HG02759 (cell line): ENCODE results near the gene SKP2.
"Not testable (repeated sequence)": the region's sequence is repeated elsewhere in the genome, so short reads cannot be mapped to it uniquely, and the experiment has no call there.

Experiments used
- ATAC-seq: cut with Tn5 transposase; IDR thresholded peaks from one replicate; pipeline ENCODE4 v1.9.1; 2021; ENCODE audit warnings: mild to moderate bottlenecking, moderate library complexity; ENCODE audit not compliant: unreplicated experiment

SKP2 gene

DNA sequence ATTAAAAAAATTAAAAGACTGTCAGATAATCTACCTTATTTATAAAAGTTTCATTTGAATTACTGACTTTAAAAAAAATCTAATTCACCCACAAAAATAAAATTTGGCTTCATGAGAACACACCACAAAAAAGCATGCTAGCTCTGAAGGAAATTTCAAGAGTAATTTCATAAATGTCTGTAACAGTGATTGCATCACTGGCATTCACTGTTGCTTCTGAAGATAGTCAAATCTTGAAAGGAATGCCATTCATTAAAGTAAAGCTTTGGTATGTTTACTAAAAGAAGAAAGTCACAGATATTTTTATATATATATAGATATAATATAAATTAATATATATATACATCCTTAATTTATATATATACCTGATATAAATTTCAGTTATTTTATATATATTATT is 46.4 kb downstream of the SKP2 start:
- no peak for ATAC-seq

DNA sequence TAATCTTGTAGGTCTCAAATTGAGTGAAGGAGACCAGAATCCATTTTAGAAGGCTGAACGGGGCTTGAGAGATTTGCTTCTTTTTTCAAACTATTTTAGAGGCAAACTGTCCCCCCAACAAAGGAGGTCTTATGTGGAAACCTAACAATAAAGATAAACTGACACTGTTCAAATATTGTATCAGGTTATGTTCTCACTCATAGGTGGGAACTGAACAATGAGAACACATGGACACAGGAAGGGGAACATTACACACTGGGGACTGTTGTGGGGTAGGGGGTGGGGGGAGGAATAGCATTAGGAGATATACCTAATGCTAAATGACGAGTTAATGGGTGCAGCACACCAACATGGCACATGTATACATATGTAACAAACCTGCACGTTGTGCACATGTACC is 46.9 kb downstream of the SKP2 start:
- not testable (repeated sequence) for ATAC-seq

- ATAC-seq = no peak
These were observed 47.7 kb downstream of the SKP2 start for GRCh38 chr5:36199620-36200019.

DNA sequence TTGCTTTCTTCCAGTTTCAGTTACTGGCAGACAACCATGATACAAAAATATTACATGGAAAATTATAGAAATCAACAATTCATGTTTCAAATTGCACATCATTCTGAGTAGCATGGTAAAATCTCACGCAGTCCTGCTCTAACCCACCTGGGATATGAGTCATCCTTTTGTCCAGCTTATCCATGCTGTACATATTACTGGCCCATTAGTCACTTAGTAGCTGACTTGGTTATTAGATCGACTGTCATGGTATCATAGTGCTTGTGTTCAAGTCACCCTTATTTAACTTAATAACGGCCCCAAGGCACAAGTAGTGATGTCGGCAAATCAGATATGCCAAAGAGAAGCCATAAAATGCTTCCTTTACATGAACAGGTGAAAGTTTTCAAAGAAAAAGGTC is 48.6 kb downstream of the SKP2 start:
- ATAC-seq = no peak

DNA sequence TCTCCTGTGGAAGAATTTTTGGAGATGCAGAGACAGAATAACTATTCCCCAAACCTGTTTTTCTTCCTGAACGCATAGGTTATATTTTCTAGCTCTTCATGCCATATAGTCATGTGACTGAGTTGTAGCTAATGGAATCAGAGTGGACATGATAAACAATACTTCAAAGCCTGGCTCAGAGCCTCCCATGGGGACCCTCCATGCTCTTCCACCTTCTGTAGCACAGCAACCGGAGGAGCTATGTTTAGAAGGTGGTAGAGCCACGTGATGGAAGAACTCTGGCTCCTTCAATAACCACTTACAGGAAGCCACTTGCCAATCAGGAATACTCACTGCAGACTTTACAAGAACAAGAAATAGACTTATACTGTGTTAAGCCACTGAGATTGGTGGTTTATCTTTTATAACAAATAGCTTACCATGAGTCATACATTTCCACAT is 50.6 kb downstream of the SKP2 start:
- no peak for ATAC-seq

- no peak for ATAC-seq
These were observed 53.4 kb downstream of the SKP2 start for GRCh38 chr5:36205329-36205728.

GRCh38 chr5:36206913-36207312 is 55.0 kb downstream of the SKP2 start:
- no peak for ATAC-seq

DNA sequence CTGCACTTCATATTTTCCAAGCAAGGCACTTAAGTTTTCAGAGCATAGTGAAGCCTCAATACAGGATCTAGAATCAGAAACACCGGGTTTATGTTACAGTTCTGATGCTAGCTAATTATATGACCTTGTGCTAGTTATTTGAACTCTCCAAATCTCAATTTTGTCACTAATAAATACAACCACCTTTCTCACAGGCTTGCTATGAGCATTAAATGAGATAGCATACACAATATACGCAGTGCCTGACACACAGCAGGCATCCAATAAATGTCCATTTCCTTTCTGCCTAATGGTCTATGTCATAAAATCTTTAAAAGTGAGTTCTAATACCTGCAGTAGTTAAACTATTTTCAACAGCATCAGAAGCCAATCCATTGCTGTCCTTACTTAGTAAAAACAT is 56.9 kb downstream of the SKP2 start:
- no peak for ATAC-seq

DNA sequence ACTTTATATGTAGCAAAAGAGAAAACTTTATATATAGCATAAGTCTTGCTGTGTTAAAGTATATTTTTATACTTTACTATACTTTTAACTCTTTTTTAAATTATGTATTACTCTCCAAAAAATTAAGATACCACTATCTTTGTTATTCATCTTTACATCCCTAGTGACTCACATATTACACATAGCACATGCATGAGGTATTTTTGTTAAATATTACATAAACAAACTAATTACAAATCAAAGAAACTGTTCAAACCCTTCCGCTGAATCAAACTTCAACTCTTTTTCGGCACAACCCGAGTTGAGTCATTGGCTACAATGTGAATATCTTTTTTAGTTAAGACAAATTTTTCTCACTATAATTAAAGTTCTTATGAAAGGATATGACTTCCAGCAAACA is 57.8 kb downstream of the SKP2 start:
- no peak for ATAC-seq

GRCh38 chr5:36214436-36214835 is 62.5 kb downstream of the SKP2 start:
- no peak for ATAC-seq

DNA sequence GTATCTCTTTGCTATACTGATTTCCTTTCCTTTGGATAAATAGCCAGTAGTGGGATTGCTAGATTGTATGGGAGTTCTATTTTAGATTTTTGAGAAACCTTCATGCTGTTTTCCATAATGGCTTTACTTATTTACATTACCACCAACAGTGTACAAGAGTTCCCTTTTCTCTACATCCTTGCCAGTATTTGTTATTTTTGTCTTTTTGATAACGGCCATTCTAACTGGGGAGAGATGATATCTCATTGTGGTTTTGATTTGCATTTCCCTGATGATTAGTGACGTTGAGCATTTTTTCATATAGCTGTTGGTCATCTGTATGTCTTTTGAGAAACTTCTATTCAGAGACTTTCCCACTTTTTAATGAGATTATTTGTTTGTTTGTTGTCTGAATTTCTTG is 64.0 kb downstream of the SKP2 start:
- ATAC-seq = no peak

DNA sequence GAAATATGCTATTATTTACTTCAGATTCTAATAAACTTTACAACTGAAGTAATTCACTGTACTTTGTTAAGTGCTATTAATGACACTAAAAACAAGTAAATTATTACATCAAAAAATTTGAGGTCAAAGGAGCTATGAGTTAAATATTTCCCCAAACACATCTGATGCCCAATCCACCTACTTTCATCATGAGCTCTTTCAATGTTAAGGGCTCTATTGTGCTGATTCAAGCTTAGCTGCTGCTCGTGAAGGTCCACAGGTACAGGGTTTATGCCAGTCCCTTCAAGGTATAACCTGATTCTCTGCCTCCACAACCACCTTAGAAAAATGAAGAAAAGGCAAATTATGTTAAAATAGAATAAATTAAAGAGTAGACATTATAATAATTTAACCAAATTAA is 65.7 kb downstream of the SKP2 start:
- no peak for ATAC-seq

DNA sequence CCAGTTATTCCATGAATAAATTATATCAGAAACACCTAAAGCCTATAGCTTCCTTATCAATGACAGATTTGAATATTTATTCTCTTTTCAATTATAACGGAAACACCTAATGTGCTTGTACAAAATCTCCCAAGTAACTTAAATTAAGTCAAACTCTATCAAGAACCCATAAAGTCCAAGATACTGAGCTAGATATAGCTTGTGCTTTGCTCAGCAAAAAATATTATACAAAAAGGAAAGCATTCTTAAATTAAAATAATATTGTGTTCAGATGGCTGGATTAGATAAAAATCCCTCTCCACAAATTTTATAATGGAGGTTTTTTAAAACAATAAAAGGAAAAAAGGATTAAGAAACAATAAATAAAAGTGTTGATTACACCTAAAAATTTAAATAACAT is 66.1 kb downstream of the SKP2 start:
- no peak for ATAC-seq

DNA sequence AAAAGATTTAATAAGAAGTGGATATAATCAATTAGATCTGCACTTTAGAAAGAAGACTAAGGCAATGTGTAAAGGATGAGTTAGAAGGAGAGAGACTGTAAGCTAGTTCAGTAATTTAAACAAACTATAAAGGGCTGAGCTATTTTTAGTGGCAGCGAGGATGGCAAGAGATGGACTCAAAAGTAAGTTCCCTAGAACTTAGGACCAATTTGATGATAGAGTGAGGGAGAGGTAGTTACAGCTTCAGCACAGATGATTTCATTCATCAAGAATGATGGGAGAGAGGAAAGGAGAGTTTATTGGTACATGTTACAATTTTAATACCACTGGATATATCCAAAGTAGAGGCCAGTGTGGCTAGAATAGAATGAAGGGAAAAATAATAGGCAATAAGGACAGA is 70.7 kb downstream of the SKP2 start:
- no peak for ATAC-seq

GRCh38 chr5:36227046-36227445 is 75.1 kb downstream of the SKP2 start:
- ATAC-seq = no peak

- no peak for ATAC-seq
These were observed 76.6 kb downstream of the SKP2 start for GRCh38 chr5:36228505-36228904.

DNA sequence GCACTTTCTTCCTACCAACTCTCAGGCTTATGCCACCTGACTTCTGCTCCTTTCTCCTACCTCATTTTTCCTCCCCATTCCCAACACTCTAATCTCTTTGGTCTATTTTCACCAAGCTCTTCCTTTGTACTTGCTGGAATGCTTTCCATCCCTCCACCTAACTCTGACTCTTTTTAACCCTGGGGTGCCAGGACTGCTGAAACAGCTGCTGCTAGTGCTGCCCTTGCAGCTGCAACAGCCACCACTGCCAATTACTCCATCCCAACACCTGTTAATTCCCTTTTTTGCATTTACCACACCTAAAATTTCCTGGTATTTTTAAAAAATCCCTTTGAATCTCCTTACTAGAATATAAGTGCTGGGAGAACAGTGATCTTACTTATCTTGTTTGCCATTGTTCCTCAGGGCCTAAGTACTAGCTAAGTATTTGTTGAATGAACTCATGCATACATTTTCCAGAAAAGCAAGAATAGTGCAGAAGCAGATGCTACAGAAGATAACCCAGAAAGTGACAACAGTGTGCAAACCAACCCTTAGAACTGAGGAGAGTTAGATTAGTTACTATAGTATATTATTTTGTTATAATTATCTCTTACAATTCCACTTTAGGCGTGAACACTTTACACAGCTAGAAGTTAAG is 78.4 kb downstream of the SKP2 start:
- no peak for ATAC-seq

DNA sequence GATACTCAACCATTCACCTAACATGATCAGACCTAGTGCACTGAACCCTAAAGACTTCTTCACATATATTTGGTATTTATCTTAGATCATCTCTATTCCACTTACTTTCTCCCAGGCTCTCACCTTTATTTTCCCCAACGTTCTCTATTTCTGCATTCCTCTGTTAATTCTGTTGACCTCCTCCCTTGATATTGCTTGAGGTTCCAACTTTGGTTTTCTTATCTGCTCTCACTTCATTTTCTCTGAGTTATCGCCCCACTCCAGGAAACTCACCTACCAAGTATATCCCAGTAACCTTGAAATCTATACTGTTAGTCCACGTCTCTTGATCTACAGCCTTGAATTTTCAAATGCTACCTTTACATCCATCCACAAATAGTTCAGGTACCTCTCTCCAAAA is 80.6 kb downstream of the SKP2 start:
- ATAC-seq = no peak
